SK-N-MC (cell line): ENCODE measurements around the gene SLC2A14.

Experiments used
- EZH2 ChIP-seq: fragments of 200-600 bp; sonication (generic); IDR thresholded peaks from one replicate; pipeline ENCODE4 v1.6.1; 2017; ENCODE audit warnings: antibody characterized with exemption
- FOXP2 ChIP-seq: optimal IDR thresholded peaks from 2 replicates; pipeline ENCODE3; 2011; ENCODE audit warnings: mild to moderate bottlenecking, moderate library complexity; ENCODE audit not compliant: insufficient read depth; ENCODE audit errors: extremely low read length, control extremely low read depth
- POLR2AphosphoS5 ChIP-seq: IDR thresholded peaks from 2 replicates; pipeline ENCODE4 v1.6.1; 2012; ENCODE audit warnings: mild to moderate bottlenecking, low read depth, low read length, borderline replicate concordance

DNA sequence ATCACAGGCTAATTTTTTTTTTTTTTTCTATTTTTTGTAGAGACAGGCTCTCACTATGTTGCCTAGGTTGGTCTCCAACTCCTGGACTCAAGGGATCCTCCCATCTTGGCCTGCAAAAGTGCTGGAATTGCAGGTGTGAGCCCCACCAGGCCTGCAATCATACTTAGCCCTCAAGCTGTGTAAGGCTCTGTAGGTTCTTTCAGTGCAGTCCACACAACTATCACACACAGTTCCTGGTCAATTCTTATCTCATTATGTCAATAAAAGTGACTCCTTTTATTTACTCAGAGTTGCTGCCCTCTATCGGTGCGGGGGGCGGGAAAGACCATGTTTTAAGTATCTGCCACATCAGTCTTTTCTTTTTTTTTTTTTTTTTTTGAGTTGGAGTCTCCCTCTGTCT, 34.3 kb upstream of the SLC2A14 start:
- no peak for TF ChIP-seq POLR2AphosphoS5
- no peak for TF ChIP-seq EZH2
- TF ChIP-seq FOXP2 = no peak
